Ishikawa (cell line): Measurements from ENCODE around the gene GPR161.

ENCODE experiments used
- CEBPB ChIP-seq: IDR thresholded peaks from 2 replicates; pipeline ENCODE4 v1.6.1; 2012
- CREB1 ChIP-seq: IDR thresholded peaks from 2 replicates; pipeline ENCODE4 v1.6.1; 2012; ENCODE audit warnings: low read depth
- EP300 ChIP-seq: IDR thresholded peaks from 2 replicates; pipeline ENCODE4 v1.6.1; 2012; ENCODE audit warnings: borderline replicate concordance
- FOXM1 ChIP-seq: IDR thresholded peaks from 2 replicates; pipeline ENCODE4 v1.6.1; 2012; ENCODE audit warnings: low read depth, borderline replicate concordance
- NFIC ChIP-seq: IDR thresholded peaks from 2 replicates; pipeline ENCODE4 v1.6.1; 2012
- RAD21 ChIP-seq: IDR thresholded peaks from 2 replicates; pipeline ENCODE4 v1.6.1; 2012; ENCODE audit warnings: low read depth
- TAF1 ChIP-seq: IDR thresholded peaks from 2 replicates; pipeline ENCODE4 v1.6.1; 2012; ENCODE audit warnings: low read depth, mild to moderate bottlenecking
- TF ChIP-seq, protein P1 (sequence below): IDR thresholded peaks from 2 replicates; pipeline ENCODE4 v1.6.1; 2012
- TF ChIP-seq, protein P2 (sequence below): IDR thresholded peaks from 2 replicates; pipeline ENCODE4 v1.6.1; 2012; ENCODE audit warnings: low read depth, mild to moderate bottlenecking
- TF ChIP-seq, protein P3 (sequence below): IDR thresholded peaks from 2 replicates; pipeline ENCODE4 v1.6.1; 2012

DNA sequence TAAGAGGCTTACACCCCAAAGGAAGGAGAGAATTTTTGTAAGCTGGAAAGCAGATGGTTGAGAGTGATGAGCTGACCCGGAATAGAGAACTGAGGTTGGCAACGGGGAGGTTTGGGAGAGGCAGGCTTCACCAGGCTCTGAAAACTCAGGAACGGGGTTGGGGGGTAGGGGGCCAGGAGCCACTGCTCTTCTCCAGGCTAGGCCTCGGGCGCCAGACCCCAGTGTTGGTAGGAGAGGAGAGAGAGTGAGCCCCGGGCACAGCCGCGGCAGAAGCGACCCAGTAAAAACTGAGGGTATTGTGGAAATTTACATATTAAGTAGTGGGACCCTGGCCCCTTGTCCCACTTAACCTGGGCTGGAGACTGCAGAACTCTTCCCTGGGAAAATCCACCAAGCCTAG is 45.7 kb downstream of the GPR161 start:
- TF ChIP-seq, protein P1, sequence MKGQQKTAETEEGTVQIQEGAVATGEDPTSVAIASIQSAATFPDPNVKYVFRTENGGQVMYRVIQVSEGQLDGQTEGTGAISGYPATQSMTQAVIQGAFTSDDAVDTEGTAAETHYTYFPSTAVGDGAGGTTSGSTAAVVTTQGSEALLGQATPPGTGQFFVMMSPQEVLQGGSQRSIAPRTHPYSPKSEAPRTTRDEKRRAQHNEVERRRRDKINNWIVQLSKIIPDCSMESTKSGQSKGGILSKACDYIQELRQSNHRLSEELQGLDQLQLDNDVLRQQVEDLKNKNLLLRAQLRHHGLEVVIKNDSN: no peak
- TF ChIP-seq, protein P2, sequence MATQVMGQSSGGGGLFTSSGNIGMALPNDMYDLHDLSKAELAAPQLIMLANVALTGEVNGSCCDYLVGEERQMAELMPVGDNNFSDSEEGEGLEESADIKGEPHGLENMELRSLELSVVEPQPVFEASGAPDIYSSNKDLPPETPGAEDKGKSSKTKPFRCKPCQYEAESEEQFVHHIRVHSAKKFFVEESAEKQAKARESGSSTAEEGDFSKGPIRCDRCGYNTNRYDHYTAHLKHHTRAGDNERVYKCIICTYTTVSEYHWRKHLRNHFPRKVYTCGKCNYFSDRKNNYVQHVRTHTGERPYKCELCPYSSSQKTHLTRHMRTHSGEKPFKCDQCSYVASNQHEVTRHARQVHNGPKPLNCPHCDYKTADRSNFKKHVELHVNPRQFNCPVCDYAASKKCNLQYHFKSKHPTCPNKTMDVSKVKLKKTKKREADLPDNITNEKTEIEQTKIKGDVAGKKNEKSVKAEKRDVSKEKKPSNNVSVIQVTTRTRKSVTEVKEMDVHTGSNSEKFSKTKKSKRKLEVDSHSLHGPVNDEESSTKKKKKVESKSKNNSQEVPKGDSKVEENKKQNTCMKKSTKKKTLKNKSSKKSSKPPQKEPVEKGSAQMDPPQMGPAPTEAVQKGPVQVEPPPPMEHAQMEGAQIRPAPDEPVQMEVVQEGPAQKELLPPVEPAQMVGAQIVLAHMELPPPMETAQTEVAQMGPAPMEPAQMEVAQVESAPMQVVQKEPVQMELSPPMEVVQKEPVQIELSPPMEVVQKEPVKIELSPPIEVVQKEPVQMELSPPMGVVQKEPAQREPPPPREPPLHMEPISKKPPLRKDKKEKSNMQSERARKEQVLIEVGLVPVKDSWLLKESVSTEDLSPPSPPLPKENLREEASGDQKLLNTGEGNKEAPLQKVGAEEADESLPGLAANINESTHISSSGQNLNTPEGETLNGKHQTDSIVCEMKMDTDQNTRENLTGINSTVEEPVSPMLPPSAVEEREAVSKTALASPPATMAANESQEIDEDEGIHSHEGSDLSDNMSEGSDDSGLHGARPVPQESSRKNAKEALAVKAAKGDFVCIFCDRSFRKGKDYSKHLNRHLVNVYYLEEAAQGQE: no peak
- TF ChIP-seq EP300: no peak
- TF ChIP-seq FOXM1: no peak
- TF ChIP-seq NFIC: no peak
- TF ChIP-seq, protein P3, sequence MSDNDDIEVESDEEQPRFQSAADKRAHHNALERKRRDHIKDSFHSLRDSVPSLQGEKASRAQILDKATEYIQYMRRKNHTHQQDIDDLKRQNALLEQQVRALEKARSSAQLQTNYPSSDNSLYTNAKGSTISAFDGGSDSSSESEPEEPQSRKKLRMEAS: no peak
- TF ChIP-seq TAF1: no peak
- no peak for TF ChIP-seq CEBPB
- no peak for TF ChIP-seq RAD21
- no peak for TF ChIP-seq CREB1
